ENCODE measurements around the gene SLC39A13. TPM values are rescaled to one million over a fixed set of nuclear protein-coding genes. Genes with fewer than 3 reads are reported as not detected.

The SLC39A13 gene
- total RNA-seq, 1 donor from 2014 or later: 76.6 TPM

- Histone ChIP-seq H3K27ac (ENCODE audit: low read depth, low read length) (no peak overlapping the region), H3K4me3 (ENCODE audit: insufficient read depth, low read depth, low read length) (no peak overlapping the region), H3K79me2 (ENCODE audit: insufficient read depth, low read length) (peaks cover 30% of the 10 kb centered on the region), H3K27me3 (ENCODE audit: insufficient read depth, low read length) (no peaks in the 10 kb centered on the region), H3K9me3 (ENCODE audit: insufficient read depth, low read depth, low read length) (no peaks in the 10 kb centered on the region), H3K4me2 (ENCODE audit: low read length) (no peak overlapping the region), H3K9ac (ENCODE audit: low read length) (no peak overlapping the region), H3K36me3 (ENCODE audit: insufficient read depth, low read length) (peaks cover 36% of the 10 kb centered on the region), H3K4me1 (ENCODE audit: insufficient read depth, low read length) (peaks cover 35% of the 10 kb centered on the region), H2AFZ (ENCODE audit: low read depth, low read length) (no peak overlapping the region), H4K20me1 (ENCODE audit: insufficient read depth, low read length) (peaks cover 23% of the 10 kb centered on the region)
- peaks cover 28% of the 10 kb centered on the region for H3K4me1 Mint-ChIP-seq (ENCODE audit: low read depth, unreplicated experiment)
- peaks cover 22% of the 10 kb centered on the region for H3K36me3 Mint-ChIP-seq (ENCODE audit: low read depth, unreplicated experiment)
- no peaks in the 10 kb centered on the region for H3K27me3 Mint-ChIP-seq (ENCODE audit: low read depth, unreplicated experiment)
- H3K4me3 Mint-ChIP-seq (ENCODE audit: unreplicated experiment): no peak overlapping the region
- no peak for TF ChIP-seq EZH2 (IDR thresholded peaks at IDR 0.05; ENCODE audit: insufficient read depth, low read length)
- TF ChIP-seq, protein P1, sequence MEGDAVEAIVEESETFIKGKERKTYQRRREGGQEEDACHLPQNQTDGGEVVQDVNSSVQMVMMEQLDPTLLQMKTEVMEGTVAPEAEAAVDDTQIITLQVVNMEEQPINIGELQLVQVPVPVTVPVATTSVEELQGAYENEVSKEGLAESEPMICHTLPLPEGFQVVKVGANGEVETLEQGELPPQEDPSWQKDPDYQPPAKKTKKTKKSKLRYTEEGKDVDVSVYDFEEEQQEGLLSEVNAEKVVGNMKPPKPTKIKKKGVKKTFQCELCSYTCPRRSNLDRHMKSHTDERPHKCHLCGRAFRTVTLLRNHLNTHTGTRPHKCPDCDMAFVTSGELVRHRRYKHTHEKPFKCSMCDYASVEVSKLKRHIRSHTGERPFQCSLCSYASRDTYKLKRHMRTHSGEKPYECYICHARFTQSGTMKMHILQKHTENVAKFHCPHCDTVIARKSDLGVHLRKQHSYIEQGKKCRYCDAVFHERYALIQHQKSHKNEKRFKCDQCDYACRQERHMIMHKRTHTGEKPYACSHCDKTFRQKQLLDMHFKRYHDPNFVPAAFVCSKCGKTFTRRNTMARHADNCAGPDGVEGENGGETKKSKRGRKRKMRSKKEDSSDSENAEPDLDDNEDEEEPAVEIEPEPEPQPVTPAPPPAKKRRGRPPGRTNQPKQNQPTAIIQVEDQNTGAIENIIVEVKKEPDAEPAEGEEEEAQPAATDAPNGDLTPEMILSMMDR (IDR thresholded peaks at IDR 0.05; ENCODE audit: insufficient read depth, low read depth, low read length): no peak
- H3K9me3 Mint-ChIP-seq (ENCODE audit: unreplicated experiment): no peaks in the 10 kb centered on the region
- FAIRE-seq: no peak
- H3K27ac Mint-ChIP-seq (ENCODE audit: unreplicated experiment): no peak overlapping the region
- no peak for DNase-seq (ENCODE audit: low read depth)
Measured at GRCh38 chr11:47418454-47419259, 10.3 kb downstream of the SLC39A13 start.

GRCh38 chr11:47425611-47426010, 17.2 kb downstream of the SLC39A13 start:
- Mint-ChIP-seq H3K4me1 (ENCODE audit: low read depth, unreplicated experiment) (peaks cover 20% of the 10 kb centered on the region), H3K4me3 (ENCODE audit: unreplicated experiment) (peak overlapping the region; percentile 100), H3K9me3 (ENCODE audit: unreplicated experiment) (no peaks in the 10 kb centered on the region), H3K27ac (ENCODE audit: unreplicated experiment) (peak overlapping the region; percentile 99), H3K27me3 (ENCODE audit: low read depth, unreplicated experiment) (no peaks in the 10 kb centered on the region), H3K36me3 (ENCODE audit: low read depth, unreplicated experiment) (peaks cover 5% of the 10 kb centered on the region)
- Histone ChIP-seq H3K27me3 (ENCODE audit: insufficient read depth, low read length) (no peaks in the 10 kb centered on the region), H3K9me3 (ENCODE audit: insufficient read depth, low read depth, low read length) (no peaks in the 10 kb centered on the region), H3K79me2 (ENCODE audit: insufficient read depth, low read length) (peaks cover 41% of the 10 kb centered on the region), H3K27ac (ENCODE audit: low read depth, low read length) (peak overlapping the region; percentile 99), H3K9ac (ENCODE audit: low read length) (peak overlapping the region; percentile 99), H3K4me2 (ENCODE audit: low read length) (peak overlapping the region; percentile 97), H2AFZ (ENCODE audit: low read depth, low read length) (peak overlapping the region; percentile 90), H3K4me3 (ENCODE audit: insufficient read depth, low read depth, low read length) (peak overlapping the region; percentile 93), H3K36me3 (ENCODE audit: insufficient read depth, low read length) (peaks cover 12% of the 10 kb centered on the region), H4K20me1 (ENCODE audit: insufficient read depth, low read length) (peaks cover 11% of the 10 kb centered on the region), H3K4me1 (ENCODE audit: insufficient read depth, low read length) (peaks cover 12% of the 10 kb centered on the region)
- no peak for DNase-seq (ENCODE audit: low read depth)
- no peak for TF ChIP-seq EZH2 (IDR thresholded peaks at IDR 0.05; ENCODE audit: insufficient read depth, low read length)
- TF ChIP-seq, protein P1 (IDR thresholded peaks at IDR 0.05; ENCODE audit: insufficient read depth, low read depth, low read length): no peak
- FAIRE-seq: no peak
